Cardiac muscle cell (in vitro differentiated cells and primary cell): ENCODE data around the gene COL21A1. TPM values are rescaled to one million over a fixed set of nuclear protein-coding genes. Genes with fewer than 3 reads are reported as not detected.
A peak's percentile ranks its signal among the peaks of the same experiment; 100 is the strongest.

Experiments used
- DNase-seq, 2 donors: peaks; one replicate each; pipeline versions ENCODE4 v3.0.0 to v3.0.0-alpha.2; 2010 to 2017; ENCODE audit warnings: low read depth in 1 of 2, low spot score in 1 of 2
- H3K27ac ChIP-seq: fragments of 200-600 bp; sonication (generic); 2 replicates; pipeline ENCODE4 v1.5.1; 2016
- H3K27me3 ChIP-seq: fragments of 200-600 bp; sonication (generic); 2 replicates; pipeline ENCODE4 v1.6.0; 2016; ENCODE audit warnings: control low read depth
- H3K36me3 ChIP-seq: fragments of 200-600 bp; sonication (generic); 2 replicates; pipeline ENCODE4 v1.5.1; 2016; ENCODE audit warnings: control low read depth
- H3K4me1 ChIP-seq: fragments of 200-600 bp; sonication (generic); 2 replicates; pipeline ENCODE4 v1.8.1; 2017; ENCODE audit warnings: low read depth, mild to moderate bottlenecking, mixed run types
- H3K4me3 ChIP-seq: fragments of 200-600 bp; sonication (generic); 2 replicates; pipeline ENCODE4 v1.5.1; 2016; ENCODE audit warnings: mild to moderate bottlenecking
- H3K9me3 ChIP-seq: fragments of 200-600 bp; sonication (generic); 2 replicates; pipeline ENCODE4 v1.5.1; 2017; ENCODE audit warnings: low read depth, mild to moderate bottlenecking, control low read depth
- CTCF ChIP-seq: IDR thresholded peaks from 2 replicates; pipeline ENCODE4 v1.5.1; 2012; ENCODE audit warnings: low read depth, mild to moderate bottlenecking, low read length
- polyA plus RNA-seq: library from polyadenylated mRNA; unstranded; fragments of >200 nt; fragmentation: Nextera tagmentation; extraction: Ambion mirVana; gene quantifications from 2 replicates; pipeline ENCODE4 v1.2.1, GENCODE V29; 2016
- total RNA-seq: library from RNA; depleted of rRNA; stranded (reverse); fragments of >200 nt; gene quantifications from 2 replicates; pipeline ENCODE4 v1.2.3, GENCODE V29; 2016

The COL21A1 gene
- total and polyA plus RNA-seq, 2 experiments from 2014 or later, result 0.83 to 1.4 TPM

GRCh38 chr6:56154076-56154475 lies 93.3 kb downstream of the COL21A1 start:
- no peak overlapping the region for H3K4me3 ChIP-seq
- no peak for DNase-seq

GRCh38 chr6:56152611-56153010 lies 94.8 kb downstream of the COL21A1 start:
- Histone ChIP-seq H3K36me3 (no peaks in the 10 kb centered on the region), H3K4me3 (no peak overlapping the region), H3K27ac (no peak overlapping the region), H3K9me3 (no peaks in the 10 kb centered on the region), H3K4me1 (no peaks in the 10 kb centered on the region), H3K27me3 (no peaks in the 10 kb centered on the region)
- TF ChIP-seq CTCF, result no peak
- DNase-seq, result no peak

More at GRCh38 chr6:56154076-56154475, 93.3 kb downstream of the COL21A1 start:
- H3K9me3 ChIP-seq, result no peaks in the 10 kb centered on the region
- H3K4me1 ChIP-seq, result no peaks in the 10 kb centered on the region
- TF ChIP-seq CTCF, result no peak
- H3K27me3 ChIP-seq, result no peaks in the 10 kb centered on the region
- H3K27ac ChIP-seq, result no peak overlapping the region
- no peaks in the 10 kb centered on the region for H3K36me3 ChIP-seq

GRCh38 chr6:56151609-56152224 lies 95.7 kb downstream of the COL21A1 start:
- no peaks in the 10 kb centered on the region for H3K9me3 ChIP-seq
- no peaks in the 10 kb centered on the region for H3K4me1 ChIP-seq
- no peak for DNase-seq
- H3K27ac ChIP-seq, result no peak overlapping the region
- TF ChIP-seq CTCF, result no peak
- H3K36me3 ChIP-seq, result no peaks in the 10 kb centered on the region
- no peaks in the 10 kb centered on the region for H3K27me3 ChIP-seq
- H3K4me3 ChIP-seq, result no peak overlapping the region

GRCh38 chr6:56148488-56149186 lies 98.7 kb downstream of the COL21A1 start:
- no peak for TF ChIP-seq CTCF
- no peak overlapping the region for H3K27ac ChIP-seq
- H3K27me3 ChIP-seq, result no peaks in the 10 kb centered on the region
- DNase-seq, result peak in 1 of 2 donors; percentile 63
- no peaks in the 10 kb centered on the region for H3K9me3 ChIP-seq
- no peak overlapping the region for H3K4me3 ChIP-seq
- no peaks in the 10 kb centered on the region for H3K36me3 ChIP-seq
- H3K4me1 ChIP-seq, result no peaks in the 10 kb centered on the region

GRCh38 chr6:56147766-56148165 lies 99.6 kb downstream of the COL21A1 start:
- no peak for TF ChIP-seq CTCF
- H3K4me1 ChIP-seq, result no peaks in the 10 kb centered on the region
- no peaks in the 10 kb centered on the region for H3K9me3 ChIP-seq
- DNase-seq, result no peak
- H3K4me3 ChIP-seq, result no peak overlapping the region
- no peak overlapping the region for H3K27ac ChIP-seq
- no peaks in the 10 kb centered on the region for H3K36me3 ChIP-seq
- H3K27me3 ChIP-seq, result no peaks in the 10 kb centered on the region
